Esophagus squamous epithelium (tissue), 4 donors: Measurements from ENCODE around the gene NCKAP5L.

Experiments used
- POLR2A ChIP-seq, 4 donors: fragments of 450-650 bp; IDR thresholded peaks; one replicate each; pipeline ENCODE4 v1.6.1; 2017; ENCODE audit warnings: antibody characterized with exemption in 4 of 4, mild to moderate bottlenecking in 4 of 4, moderate library complexity in 3 of 4
- TF ChIP-seq, protein P1 (sequence below), 6 experiments: fragments of 450-650 bp in 4 of 6; fragments of 200-600 bp in 2 of 6; sonication (generic) in 2 of 6; IDR thresholded peaks; one replicate each; pipeline ENCODE4 v1.5.1; 2016 to 2019; ENCODE audit warnings: antibody characterized with exemption in 6 of 6, mild to moderate bottlenecking in 4 of 6, moderate library complexity in 4 of 6

DNA sequence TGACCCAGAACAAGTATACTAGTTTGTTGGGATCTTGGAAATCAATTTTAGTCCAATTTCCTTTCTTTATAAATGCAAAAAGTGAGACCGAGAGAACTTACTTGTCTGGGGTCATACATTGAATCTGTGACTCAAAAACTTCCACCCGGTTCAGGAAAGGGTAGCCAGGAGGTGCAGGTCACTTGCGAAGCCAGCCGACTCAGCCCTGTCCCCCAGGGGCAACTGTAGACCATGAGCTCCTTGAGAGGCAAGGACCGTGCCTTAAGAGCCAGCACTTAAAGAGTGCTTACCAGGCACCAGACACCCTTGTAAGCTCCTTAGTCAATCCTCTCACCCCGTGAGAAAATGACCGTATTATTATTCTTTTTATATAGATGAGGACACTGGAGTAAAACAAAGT lies 15.2 kb upstream of the NCKAP5L start:
- TF ChIP-seq, protein P1, sequence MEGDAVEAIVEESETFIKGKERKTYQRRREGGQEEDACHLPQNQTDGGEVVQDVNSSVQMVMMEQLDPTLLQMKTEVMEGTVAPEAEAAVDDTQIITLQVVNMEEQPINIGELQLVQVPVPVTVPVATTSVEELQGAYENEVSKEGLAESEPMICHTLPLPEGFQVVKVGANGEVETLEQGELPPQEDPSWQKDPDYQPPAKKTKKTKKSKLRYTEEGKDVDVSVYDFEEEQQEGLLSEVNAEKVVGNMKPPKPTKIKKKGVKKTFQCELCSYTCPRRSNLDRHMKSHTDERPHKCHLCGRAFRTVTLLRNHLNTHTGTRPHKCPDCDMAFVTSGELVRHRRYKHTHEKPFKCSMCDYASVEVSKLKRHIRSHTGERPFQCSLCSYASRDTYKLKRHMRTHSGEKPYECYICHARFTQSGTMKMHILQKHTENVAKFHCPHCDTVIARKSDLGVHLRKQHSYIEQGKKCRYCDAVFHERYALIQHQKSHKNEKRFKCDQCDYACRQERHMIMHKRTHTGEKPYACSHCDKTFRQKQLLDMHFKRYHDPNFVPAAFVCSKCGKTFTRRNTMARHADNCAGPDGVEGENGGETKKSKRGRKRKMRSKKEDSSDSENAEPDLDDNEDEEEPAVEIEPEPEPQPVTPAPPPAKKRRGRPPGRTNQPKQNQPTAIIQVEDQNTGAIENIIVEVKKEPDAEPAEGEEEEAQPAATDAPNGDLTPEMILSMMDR (IDR thresholded peaks at IDR 0.05): no peak
- no peak for TF ChIP-seq POLR2A (IDR thresholded peaks at IDR 0.05)
